MCF 10A (cell line): ENCODE measurements around the gene EPB42. TPM values are rescaled to one million over a fixed set of nuclear protein-coding genes. Genes with fewer than 3 reads are reported as not detected.
A peak's percentile ranks its signal among the peaks of the same experiment; 100 is the strongest.

Experiments used
- Bru-seq: library from RNA; stranded (reverse); fragments of 400-500 nt; gene quantifications from one replicate; lab custom pipeline; 2021; lab: Mats Ljungman, UMichigan
- BruChase-seq, 2 experiments: library from RNA; stranded (reverse); fragments of 400-500 nt; gene quantifications; one replicate each; lab custom pipeline; 2021; lab: Mats Ljungman, UMichigan
- BruUV-seq: library from RNA; stranded (reverse); fragments of 400-500 nt; replicated peaks from 2 replicates; lab custom pipeline; 2021; lab: Mats Ljungman, UMichigan
- CTCF ChIA-PET: fragments of 300-600 bp; sonication (Branson Sonifier 250); formaldehyde crosslinking; extraction: SDS; loops from one replicate; lab custom pipeline; 2021; ENCODE audit warnings: antibody characterized with exemption, inconsistent platforms; lab: Yijun Ruan, JAX
- POLR2A ChIA-PET: fragments of 300-600, 350-650 bp; sonication (Branson Sonifier 250); formaldehyde crosslinking; extraction: SDS; loops from one replicate; lab custom pipeline; 2020; ENCODE audit warnings: antibody characterized with exemption, inconsistent platforms; lab: Yijun Ruan, JAX
- DNase-seq: peaks from one replicate; pipeline ENCODE4 v3.0.0-alpha.2; 2018; ENCODE audit not compliant: unreplicated experiment
- H3K27ac Mint-ChIP-seq: one replicate; pipeline ENCODE4 v1.8.0; 2022; ENCODE audit warnings: mild to moderate bottlenecking, low read depth, mixed read lengths; ENCODE audit not compliant: unreplicated experiment
- H3K27me3 Mint-ChIP-seq: one replicate; pipeline ENCODE4 v1.8.0; 2022; ENCODE audit warnings: mixed read lengths; ENCODE audit not compliant: insufficient read depth, unreplicated experiment
- H3K36me3 Mint-ChIP-seq: one replicate; pipeline ENCODE4 v1.8.0; 2022; ENCODE audit warnings: mild to moderate bottlenecking, moderate library complexity, mixed read lengths; ENCODE audit not compliant: insufficient read depth, unreplicated experiment
- H3K4me1 Mint-ChIP-seq: one replicate; pipeline ENCODE4 v1.8.0; 2022; ENCODE audit warnings: mixed read lengths; ENCODE audit not compliant: insufficient read depth, unreplicated experiment
- H3K4me3 Mint-ChIP-seq: one replicate; pipeline ENCODE4 v1.8.0; 2022; ENCODE audit warnings: mild to moderate bottlenecking, moderate library complexity, mixed read lengths; ENCODE audit not compliant: unreplicated experiment
- H3K9me3 Mint-ChIP-seq: one replicate; pipeline ENCODE4 v1.8.0; 2022; ENCODE audit warnings: mixed read lengths; ENCODE audit not compliant: unreplicated experiment
- intact Hi-C: fragments of 100-400 bp; cut with micrococcal nuclease; formaldehyde crosslinking; loops from 2 replicates; pipeline ENCODE4 v1.14.1; 2022
- long read RNA-seq: library from polyadenylated mRNA; stranded (forward); transcript quantifications from one replicate; pipeline ENCODE4 v2.0.0, GENCODE V29; 2022
- total RNA-seq: library from RNA; stranded (reverse); gene quantifications from 2 replicates; pipeline ENCODE4 v1.2.3, GENCODE V29; 2022
- TF ChIP-seq, protein P1 (sequence below): fragments of 200-600 bp; IDR thresholded peaks from one replicate; pipeline ENCODE4 v1.8.0; 2022; ENCODE audit warnings: antibody characterized with exemption, mild to moderate bottlenecking; ENCODE audit not compliant: unreplicated experiment

Gene EPB42
- total RNA-seq (not detected in 2 replicates), Bru-seq, nascent RNA (not detected), BruChase-seq, experiment 1, labeled RNA remaining after a 6-hour chase (not detected), BruChase-seq, experiment 2, labeled RNA remaining after a 2-hour chase (not detected)
- long read RNA-seq, result 0 reads

DNA sequence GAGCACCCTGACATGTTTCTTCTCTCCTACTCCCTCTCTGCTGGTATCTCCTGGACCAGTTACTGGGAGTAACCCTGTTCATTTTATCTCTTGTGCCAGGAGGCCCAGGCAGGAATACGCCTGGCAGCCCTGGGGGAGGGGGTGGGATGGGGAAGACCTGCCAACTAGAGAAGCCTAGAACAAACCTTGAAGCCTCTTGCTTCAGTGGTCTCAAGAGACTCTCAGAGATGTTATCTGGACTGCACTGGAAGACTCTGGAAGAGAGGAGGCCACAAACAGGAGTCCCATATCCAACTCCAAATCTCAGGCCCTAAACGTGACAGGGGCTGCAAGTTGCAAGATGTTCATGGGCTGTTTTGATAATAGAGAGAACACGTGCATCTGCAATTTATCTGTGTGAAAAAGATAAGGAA is at the start of gene EPB42:
EPB42 (minus strand) TSS at position 28 of the 413 bp plus-strand sequence. CDS start 193 bp downstream, outside the sequence.
- TF ChIP-seq, protein P1, sequence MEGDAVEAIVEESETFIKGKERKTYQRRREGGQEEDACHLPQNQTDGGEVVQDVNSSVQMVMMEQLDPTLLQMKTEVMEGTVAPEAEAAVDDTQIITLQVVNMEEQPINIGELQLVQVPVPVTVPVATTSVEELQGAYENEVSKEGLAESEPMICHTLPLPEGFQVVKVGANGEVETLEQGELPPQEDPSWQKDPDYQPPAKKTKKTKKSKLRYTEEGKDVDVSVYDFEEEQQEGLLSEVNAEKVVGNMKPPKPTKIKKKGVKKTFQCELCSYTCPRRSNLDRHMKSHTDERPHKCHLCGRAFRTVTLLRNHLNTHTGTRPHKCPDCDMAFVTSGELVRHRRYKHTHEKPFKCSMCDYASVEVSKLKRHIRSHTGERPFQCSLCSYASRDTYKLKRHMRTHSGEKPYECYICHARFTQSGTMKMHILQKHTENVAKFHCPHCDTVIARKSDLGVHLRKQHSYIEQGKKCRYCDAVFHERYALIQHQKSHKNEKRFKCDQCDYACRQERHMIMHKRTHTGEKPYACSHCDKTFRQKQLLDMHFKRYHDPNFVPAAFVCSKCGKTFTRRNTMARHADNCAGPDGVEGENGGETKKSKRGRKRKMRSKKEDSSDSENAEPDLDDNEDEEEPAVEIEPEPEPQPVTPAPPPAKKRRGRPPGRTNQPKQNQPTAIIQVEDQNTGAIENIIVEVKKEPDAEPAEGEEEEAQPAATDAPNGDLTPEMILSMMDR, result no peak
- Mint-ChIP-seq H3K27me3 (no peaks in the 10 kb centered on the region), H3K36me3 (no peaks in the 10 kb centered on the region), H3K4me3 (no peak within 1 kb of the TSS), H3K4me1 (peaks cover 6% of the 10 kb centered on the region), H3K9me3 (no peaks in the 10 kb centered on the region), H3K27ac (peak within 1 kb of the TSS; percentile 36)
- no TSS peak for BruUV-seq
- no peak for DNase-seq
- intact Hi-C loops, result no loop called here
- ChIA-PET POLR2A (no interaction called here), CTCF (interaction anchor here (0.6 to 5.6 kb wide), 2 partner anchors 65 to 118 kb away, joined by 3 to 41 read pairs; no protein-coding TSS in a partner anchor)

DNA sequence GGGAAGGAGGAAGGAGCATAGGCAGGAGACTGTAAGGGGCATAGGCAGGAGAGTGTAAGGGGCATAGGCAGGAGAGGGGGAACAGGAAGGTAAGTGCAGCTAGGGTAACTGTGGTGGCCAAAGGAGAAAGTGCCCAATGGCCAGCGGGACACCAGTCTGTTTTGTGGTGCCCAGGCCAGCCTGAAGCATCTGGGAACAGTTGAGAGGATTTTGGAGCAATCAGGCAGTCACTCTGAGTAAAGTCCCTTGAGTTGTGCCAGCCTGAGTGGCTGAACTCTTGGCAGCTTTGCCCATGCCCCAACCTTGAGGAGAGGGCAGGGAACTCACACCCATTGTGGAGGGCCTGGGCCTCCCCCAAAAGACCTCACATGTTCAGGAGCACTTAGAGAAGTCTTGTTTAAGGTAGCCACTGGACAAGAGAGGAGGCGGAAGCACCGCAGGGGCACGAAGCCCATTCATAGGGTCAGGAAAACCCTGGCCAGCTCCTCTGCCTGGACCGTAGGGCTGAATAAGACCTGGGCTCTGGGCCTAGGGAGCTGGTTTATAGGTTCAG is 49.4 kb upstream of the EPB42 start:
- POLR2A ChIA-PET, result interaction anchor here (0.6 kb wide), 1 partner anchor 71 kb away, joined by 3 read pairs; no protein-coding TSS in a partner anchor
- Mint-ChIP-seq H3K27me3 (peaks cover 25% of the 10 kb centered on the region), H3K27ac (no peak overlapping the region), H3K36me3 (no peaks in the 10 kb centered on the region), H3K4me3 (no peak overlapping the region), H3K9me3 (no peaks in the 10 kb centered on the region), H3K4me1 (peaks cover 22% of the 10 kb centered on the region)
- TF ChIP-seq, protein P1, result no peak
- BruUV-seq, result no TSS peak
- intact Hi-C loops, result no loop called here
- no peak for DNase-seq
- CTCF ChIA-PET, result interaction anchor here (0.6 to 2.6 kb wide), 5 partner anchors 15 to 86 kb away, joined by 3 to 15 read pairs (median 5); no protein-coding TSS in a partner anchor

DNA sequence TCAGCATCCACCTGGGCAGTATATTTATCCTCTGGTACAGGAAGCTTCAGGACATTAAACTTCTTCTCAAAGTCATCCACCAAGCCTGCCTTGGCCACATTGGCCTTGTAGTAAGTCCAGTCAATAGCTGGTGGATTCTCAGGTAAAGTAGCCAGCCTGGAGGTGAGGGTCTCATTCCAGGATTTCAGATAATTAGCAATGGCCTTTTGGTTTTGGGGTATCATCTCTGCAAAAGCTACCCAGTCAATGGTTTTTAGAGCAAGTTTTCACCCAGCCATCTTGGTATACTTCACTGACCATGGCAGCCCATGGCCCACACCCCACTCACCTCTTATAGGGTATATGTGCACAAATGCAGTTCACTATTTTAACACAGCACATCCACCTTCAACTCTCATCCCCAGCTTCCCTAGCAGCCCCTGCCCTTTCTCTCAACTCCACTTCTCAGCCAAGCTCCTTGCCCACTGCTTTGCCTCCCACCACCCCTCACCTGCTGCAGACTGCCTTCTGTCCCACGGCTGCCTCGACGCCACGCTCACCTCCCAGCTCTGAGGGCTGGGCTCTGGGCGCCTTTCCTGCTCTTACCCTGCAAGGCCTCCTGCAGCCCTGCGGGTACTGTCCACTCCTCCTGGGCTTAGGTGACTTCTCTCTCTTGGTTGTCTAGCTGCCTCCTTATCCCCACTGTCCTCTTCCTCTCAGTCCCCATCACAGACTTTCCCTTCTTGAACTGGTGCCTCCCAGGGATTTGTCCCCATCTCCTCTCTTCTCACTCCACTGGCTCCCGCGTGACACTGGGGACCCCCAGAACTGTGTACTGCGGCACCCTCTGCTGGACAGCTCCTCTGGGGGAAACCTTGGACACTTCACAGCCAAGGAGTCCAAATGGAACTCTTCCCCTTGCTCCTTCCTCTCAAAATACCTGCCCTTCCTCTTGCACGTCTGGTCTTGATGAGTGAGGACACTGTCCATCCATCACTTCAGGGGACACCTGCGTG is 47.6 kb upstream of the EPB42 start:
- DNase-seq, result peak; percentile 40
- intact Hi-C loops, result loop anchor here (1.0 kb wide), 1 partner anchor 43 kb away; no protein-coding TSS in a partner anchor
- POLR2A ChIA-PET, result interaction anchor here (0.6 to 1.4 kb wide), 5 partner anchors 14 to 1176 kb away, joined by 3 to 4 read pairs (median 3); partner anchors contain the start of gene CCNDBP1
- peaks cover 16% of the 10 kb centered on the region for H3K4me1 Mint-ChIP-seq
- peaks cover 32% of the 10 kb centered on the region for H3K27me3 Mint-ChIP-seq
- no peak overlapping the region for H3K4me3 Mint-ChIP-seq
- no peaks in the 10 kb centered on the region for H3K36me3 Mint-ChIP-seq
- no peaks in the 10 kb centered on the region for H3K9me3 Mint-ChIP-seq
- CTCF ChIA-PET, result interaction anchor here (1.0 to 4.6 kb wide), 4 partner anchors 15 to 74 kb away, joined by 3 to 41 read pairs (median 20); no protein-coding TSS in a partner anchor
- no TSS peak for BruUV-seq
- no peak overlapping the region for H3K27ac Mint-ChIP-seq
- TF ChIP-seq, protein P1, result peak; percentile 14
